A204.1 (cell line): ENCODE results near the gene LSP1.

Source experiments
- FAIRE-seq: peaks from 2 replicates; lab custom pipeline; 2012; peaks lifted over from hg19 to GRCh38; lab: Jason Lieb, UNC

Gene LSP1

GRCh38 chr11:1848640-1849430 lies 4.0 kb upstream of the LSP1 start:
- FAIRE-seq: no peak

GRCh38 chr11:1851468-1852180 lies 1.3 kb upstream of the LSP1 start:
- FAIRE-seq: no peak

GRCh38 chr11:1852271-1852876 lies 510 bp upstream of the LSP1 start:
- no peak for FAIRE-seq

GRCh38 chr11:1853376-1854131 lies 670 bp downstream of the LSP1 start:
- no peak for FAIRE-seq

- no peak for FAIRE-seq
These were observed 1.5 kb downstream of the LSP1 start for GRCh38 chr11:1854132-1854948.

- no peak for FAIRE-seq
These were observed 2.3 kb downstream of the LSP1 start for GRCh38 chr11:1854949-1855885.

- no peak for FAIRE-seq
These were observed 3.0 kb downstream of the LSP1 start for GRCh38 chr11:1855886-1856265.

GRCh38 chr11:1856306-1857005 lies 3.6 kb downstream of the LSP1 start:
- FAIRE-seq: no peak

GRCh38 chr11:1857064-1857463 lies 4.2 kb downstream of the LSP1 start:
- FAIRE-seq: no peak

GRCh38 chr11:1858154-1858553 lies 5.3 kb downstream of the LSP1 start:
- FAIRE-seq: no peak

GRCh38 chr11:1858576-1858975 lies 5.7 kb downstream of the LSP1 start:
- FAIRE-seq: no peak

- FAIRE-seq: no peak
These were observed 6.1 kb downstream of the LSP1 start for GRCh38 chr11:1859004-1859403.

- no peak for FAIRE-seq
These were observed 7.2 kb downstream of the LSP1 start for GRCh38 chr11:1860108-1860507.

GRCh38 chr11:1861435-1862411 lies 8.8 kb downstream of the LSP1 start:
- no peak for FAIRE-seq

- FAIRE-seq: no peak
These were observed 9.9 kb downstream of the LSP1 start for GRCh38 chr11:1862588-1863351.

GRCh38 chr11:1863352-1864216 lies 10.7 kb downstream of the LSP1 start:
- FAIRE-seq: no peak

GRCh38 chr11:1864231-1864630 lies 11.3 kb downstream of the LSP1 start:
- no peak for FAIRE-seq
